Trophoblast cell (in vitro differentiated cells and primary cell): Measurements from ENCODE around the gene PCSK5.

ENCODE experiments used
- DNase-seq, 2 donors: peaks; one replicate each; pipeline ENCODE4 v3.0.0-alpha.2; 2016
- H2AFZ ChIP-seq: 2 replicates; pipeline ENCODE4 v1.6.1; 2013; ENCODE audit warnings: low read length, moderate library complexity, mild to moderate bottlenecking; ENCODE audit not compliant: insufficient read depth, poor library complexity
- H2AK5ac ChIP-seq: 2 replicates; pipeline ENCODE4 v1.6.1; 2013; ENCODE audit warnings: mild to moderate bottlenecking, low read length
- H2BK120ac ChIP-seq: 2 replicates; pipeline ENCODE4 v1.6.1; 2013; ENCODE audit warnings: low read length, mild to moderate bottlenecking, moderate library complexity; ENCODE audit not compliant: insufficient read depth, poor library complexity
- H2BK12ac ChIP-seq: 2 replicates; pipeline ENCODE4 v1.6.1; 2013; ENCODE audit warnings: mild to moderate bottlenecking, low read length, moderate library complexity
- H2BK5ac ChIP-seq: 2 replicates; pipeline ENCODE4 v1.6.1; 2013; ENCODE audit warnings: low read length, low read depth, moderate library complexity, mild to moderate bottlenecking; ENCODE audit not compliant: poor library complexity
- H3K14ac ChIP-seq: 2 replicates; pipeline ENCODE4 v1.6.1; 2013; ENCODE audit warnings: mild to moderate bottlenecking, low read length
- H3K18ac ChIP-seq: 2 replicates; pipeline ENCODE4 v1.6.1; 2013; ENCODE audit warnings: mild to moderate bottlenecking, low read length
- H3K23ac ChIP-seq: 2 replicates; pipeline ENCODE4 v1.6.1; 2013; ENCODE audit warnings: low read length
- H3K27ac ChIP-seq: 2 replicates; pipeline ENCODE4 v1.5.1; 2013; ENCODE audit warnings: low read depth, mild to moderate bottlenecking, inconsistent platforms, low read length, moderate library complexity
- H3K27me3 ChIP-seq: 2 replicates; pipeline ENCODE4 v1.6.1; 2013; ENCODE audit warnings: inconsistent platforms, mild to moderate bottlenecking, low read length, moderate library complexity; ENCODE audit not compliant: insufficient read depth
- H3K36me3 ChIP-seq, 2 experiments: 1 replicate in 1 of 2; 2 replicates in 1 of 2; pipeline ENCODE4 v1.6.1; 2013; ENCODE audit warnings: low read length in 2 of 2, mild to moderate bottlenecking in 2 of 2, moderate library complexity in 1 of 2; ENCODE audit not compliant: insufficient read depth in 2 of 2, control insufficient read depth in 1 of 2
- H3K4ac ChIP-seq: 2 replicates; pipeline ENCODE4 v1.6.1; 2013; ENCODE audit warnings: low read depth, mild to moderate bottlenecking, low read length, moderate library complexity
- H3K4me1 ChIP-seq, 2 experiments: 1 replicate in 1 of 2; 2 replicates in 1 of 2; pipeline ENCODE4 v1.6.1; 2013; ENCODE audit warnings: low read length in 2 of 2, mild to moderate bottlenecking in 2 of 2, moderate library complexity in 1 of 2; ENCODE audit not compliant: insufficient read depth in 2 of 2, control insufficient read depth in 1 of 2
- H3K4me2 ChIP-seq: 2 replicates; pipeline ENCODE4 v1.6.1; 2013; ENCODE audit warnings: inconsistent platforms, mild to moderate bottlenecking, low read length, moderate library complexity
- H3K4me3 ChIP-seq: 2 replicates; pipeline ENCODE4 v1.5.1; 2013; ENCODE audit warnings: mild to moderate bottlenecking, low read depth, low read length, inconsistent platforms
- H3K79me1 ChIP-seq: one replicate; pipeline ENCODE4 v1.6.1; 2013; ENCODE audit warnings: low read length
- H3K79me2 ChIP-seq: 2 replicates; pipeline ENCODE4 v1.6.1; 2013; ENCODE audit warnings: low read length, mild to moderate bottlenecking; ENCODE audit not compliant: control insufficient read depth, insufficient read depth, poor library complexity
- H3K9ac ChIP-seq: 2 replicates; pipeline ENCODE4 v1.6.1; 2013; ENCODE audit warnings: mild to moderate bottlenecking, low read length
- H3K9me3 ChIP-seq: 2 replicates; pipeline ENCODE4 v1.6.1; 2013; ENCODE audit warnings: low read depth, mild to moderate bottlenecking, control low read depth, inconsistent platforms, low read length; ENCODE audit not compliant: insufficient read depth
- H4K12ac ChIP-seq: 2 replicates; pipeline ENCODE4 v1.6.1; 2013; ENCODE audit warnings: low read depth, mild to moderate bottlenecking, low read length, moderate library complexity
- H4K8ac ChIP-seq: 2 replicates; pipeline ENCODE4 v1.6.1; 2013; ENCODE audit warnings: low read depth, mild to moderate bottlenecking, low read length, moderate library complexity
- H4K91ac ChIP-seq: one replicate; pipeline ENCODE4 v1.6.1; 2013; ENCODE audit warnings: low read depth, mild to moderate bottlenecking, low read length, moderate library complexity
- WGBS: extraction: QIAGEN DNeasy Blood & Tissue Kit; methylation state at CpG from one replicate; pipeline ENCODE4 v1.1.7; 2013; ENCODE audit warnings: missing lambda C conversion rate; ENCODE audit not compliant: insufficient read length, insufficient coverage; ENCODE audit errors: extremely low coverage; 5-methylcytosine and 5-hydroxymethylcytosine counted together

PCSK5 gene

DNA sequence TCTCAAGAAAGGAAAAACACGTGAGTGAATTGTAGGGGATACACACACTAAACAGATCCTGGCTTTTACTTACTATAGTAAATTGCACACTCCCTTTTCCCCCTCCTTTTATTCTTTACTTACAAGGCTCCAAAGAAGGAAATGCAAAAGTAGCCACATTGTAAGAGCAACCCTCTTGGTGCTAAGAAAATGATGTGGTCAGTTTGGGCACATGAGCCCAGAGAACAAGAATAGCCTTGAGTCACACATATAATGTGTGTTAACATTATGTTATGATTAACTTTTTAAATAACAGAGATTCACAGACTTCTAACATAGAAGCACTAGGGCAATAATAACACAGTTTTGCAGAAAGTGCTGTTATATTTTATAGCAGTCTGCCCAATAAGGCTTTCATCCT is 48.5 kb downstream of the PCSK5 start:
- no peak overlapping the region for H3K4me2 ChIP-seq
- no peak overlapping the region for H2AFZ ChIP-seq
- no peak overlapping the region for H2BK5ac ChIP-seq
- H4K8ac ChIP-seq, result no peak overlapping the region
- H2BK120ac ChIP-seq, result no peak overlapping the region
- no peaks in the 10 kb centered on the region for H3K9me3 ChIP-seq
- H3K14ac ChIP-seq, result no peak overlapping the region
- H3K36me3 ChIP-seq, result peaks cover 4 to 9% of the 10 kb centered on the region in 2 experiments
- no peak overlapping the region for H3K23ac ChIP-seq
- no peak overlapping the region for H3K27ac ChIP-seq
- H3K4me1 ChIP-seq, result no peaks in the 10 kb centered on the region
- no CpG with 5 or more reads among the region's 1 CpG for WGBS
- H2BK12ac ChIP-seq, result no peak overlapping the region
- no peak overlapping the region for H3K4ac ChIP-seq
- H3K18ac ChIP-seq, result no peak overlapping the region
- no peaks in the 10 kb centered on the region for H3K27me3 ChIP-seq
- no peak overlapping the region for H3K9ac ChIP-seq
- no peak overlapping the region for H4K12ac ChIP-seq
- H3K4me3 ChIP-seq, result no peak overlapping the region
- H2AK5ac ChIP-seq, result no peak overlapping the region
- H4K91ac ChIP-seq, result no peak overlapping the region
- no peaks in the 10 kb centered on the region for H3K79me1 ChIP-seq
- DNase-seq, result no peak
- H3K79me2 ChIP-seq, result no peaks in the 10 kb centered on the region

DNA sequence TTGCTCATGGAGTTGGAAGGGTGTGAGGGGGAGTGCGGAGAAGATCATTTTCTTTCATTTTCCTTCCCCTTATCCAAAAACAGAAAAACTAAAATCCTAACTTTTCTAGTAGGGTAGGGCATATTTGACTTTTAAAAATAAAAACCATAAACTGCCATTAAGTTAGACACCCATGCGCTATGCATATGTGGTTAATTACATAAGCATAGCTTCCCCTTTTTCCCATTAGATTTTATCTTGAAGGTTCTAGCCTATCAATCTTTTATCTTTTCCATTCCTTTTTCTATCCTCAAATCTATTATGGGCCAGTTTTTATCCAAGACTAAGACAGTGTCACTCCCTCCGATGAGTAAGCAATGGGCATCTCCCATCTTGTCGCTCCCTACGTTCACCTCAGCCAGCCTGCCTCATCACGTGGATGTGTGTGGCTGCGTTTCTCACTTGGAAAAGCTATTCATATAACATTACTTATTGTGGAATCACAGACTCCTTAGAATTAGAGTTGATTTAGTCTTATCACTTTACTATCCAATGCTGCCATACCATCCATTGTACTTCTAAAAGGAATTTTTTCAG is 49.2 kb downstream of the PCSK5 start:
- H3K9ac ChIP-seq, result no peak overlapping the region
- H4K8ac ChIP-seq, result no peak overlapping the region
- H3K4me1 ChIP-seq, result no peaks in the 10 kb centered on the region
- no peak overlapping the region for H3K4ac ChIP-seq
- no CpG with 5 or more reads among the region's 7 CpGs for WGBS
- no peak overlapping the region for H2AFZ ChIP-seq
- H2BK12ac ChIP-seq, result no peak overlapping the region
- no peak overlapping the region for H4K91ac ChIP-seq
- no peak overlapping the region for H3K23ac ChIP-seq
- H2BK5ac ChIP-seq, result no peak overlapping the region
- no peaks in the 10 kb centered on the region for H3K79me2 ChIP-seq
- H2BK120ac ChIP-seq, result no peak overlapping the region
- no peaks in the 10 kb centered on the region for H3K79me1 ChIP-seq
- no peak overlapping the region for H3K27ac ChIP-seq
- no peak overlapping the region for H4K12ac ChIP-seq
- no peak overlapping the region for H3K18ac ChIP-seq
- no peak overlapping the region for H3K4me2 ChIP-seq
- H3K9me3 ChIP-seq, result no peaks in the 10 kb centered on the region
- H3K4me3 ChIP-seq, result no peak overlapping the region
- no peak for DNase-seq
- H2AK5ac ChIP-seq, result no peak overlapping the region
- H3K36me3 ChIP-seq, result peaks cover 0 to 4% of the 10 kb centered on the region in 2 experiments
- H3K27me3 ChIP-seq, result no peaks in the 10 kb centered on the region
- no peak overlapping the region for H3K14ac ChIP-seq

GRCh38 chr9:75941066-75941465 is 50.6 kb downstream of the PCSK5 start:
- Histone ChIP-seq H3K27me3 (no peaks in the 10 kb centered on the region), H3K23ac (no peak overlapping the region), H3K4me3 (no peak overlapping the region), H3K36me3 (no peaks in the 10 kb centered on the region), H2BK12ac (no peak overlapping the region), H2BK120ac (no peak overlapping the region), H2AK5ac (no peak overlapping the region), H3K18ac (no peak overlapping the region), H2AFZ (no peak overlapping the region), H4K91ac (no peak overlapping the region), H3K79me1 (no peaks in the 10 kb centered on the region), H3K79me2 (no peaks in the 10 kb centered on the region), H3K9me3 (no peaks in the 10 kb centered on the region), H3K4me1 (no peaks in the 10 kb centered on the region), H3K4me2 (no peak overlapping the region), H4K8ac (no peak overlapping the region), H3K4ac (no peak overlapping the region), H3K27ac (no peak overlapping the region), H2BK5ac (no peak overlapping the region), H4K12ac (no peak overlapping the region), H3K9ac (no peak overlapping the region), H3K14ac (no peak overlapping the region)
- no CpG with 5 or more reads among the region's 7 CpGs for WGBS
- DNase-seq, result no peak

GRCh38 chr9:75941577-75942311 is 51.3 kb downstream of the PCSK5 start:
- no peak overlapping the region for H2BK120ac ChIP-seq
- no peaks in the 10 kb centered on the region for H3K4me1 ChIP-seq
- H2AK5ac ChIP-seq, result no peak overlapping the region
- H3K9ac ChIP-seq, result no peak overlapping the region
- no peaks in the 10 kb centered on the region for H3K79me1 ChIP-seq
- DNase-seq, result no peak
- no peaks in the 10 kb centered on the region for H3K79me2 ChIP-seq
- H3K4me3 ChIP-seq, result no peak overlapping the region
- no peaks in the 10 kb centered on the region for H3K36me3 ChIP-seq
- no peak overlapping the region for H4K12ac ChIP-seq
- no peak overlapping the region for H3K27ac ChIP-seq
- H4K91ac ChIP-seq, result no peak overlapping the region
- H3K18ac ChIP-seq, result no peak overlapping the region
- H4K8ac ChIP-seq, result no peak overlapping the region
- no peaks in the 10 kb centered on the region for H3K9me3 ChIP-seq
- no peaks in the 10 kb centered on the region for H3K27me3 ChIP-seq
- H2BK5ac ChIP-seq, result no peak overlapping the region
- H3K14ac ChIP-seq, result no peak overlapping the region
- H3K23ac ChIP-seq, result no peak overlapping the region
- H3K4ac ChIP-seq, result no peak overlapping the region
- H2BK12ac ChIP-seq, result no peak overlapping the region
- no peak overlapping the region for H3K4me2 ChIP-seq
- H2AFZ ChIP-seq, result no peak overlapping the region
- WGBS, result no CpG with 5 or more reads among the region's 16 CpGs
